GM13977 (cell line): ENCODE measurements around the gene RAP1GAP.

ENCODE experiments used
- DNase-seq: peaks from one replicate; pipeline ENCODE4 v3.0.0; 2012; ENCODE audit warnings: low spot score
- CTCF ChIP-seq: IDR thresholded peaks from 2 replicates; pipeline ENCODE4 v1.5.1; 2012; ENCODE audit warnings: mild to moderate bottlenecking, control low read depth; ENCODE audit not compliant: insufficient read depth; ENCODE audit errors: extremely low read depth, missing control alignments
- in situ Hi-C: fragments of 300-500 bp; cut with MboI; formaldehyde crosslinking; loops from one replicate; pipeline ENCODE4 v1.12.0; 2022; ENCODE audit warnings: low sequenced_read_pairs, low pct_unique_long_range_greater_than_20kb, mixed read lengths, inconsistent platforms; ENCODE audit not compliant: unreplicated experiment

Gene RAP1GAP

GRCh38 chr1:21663248-21663950, 5.8 kb downstream of the RAP1GAP start:
- DNase-seq = no peak
- TF ChIP-seq CTCF = no peak
- in situ Hi-C loops = no loop called here

- in situ Hi-C loops = no loop called here
- no peak for DNase-seq
- no peak for TF ChIP-seq CTCF
These were observed 6.5 kb downstream of the RAP1GAP start for GRCh38 chr1:21662426-21663247.

GRCh38 chr1:21661886-21662285, 7.3 kb downstream of the RAP1GAP start:
- no peak for DNase-seq
- TF ChIP-seq CTCF = no peak
- in situ Hi-C loops = no loop called here

- TF ChIP-seq CTCF = no peak
- DNase-seq = no peak
- in situ Hi-C loops = no loop called here
These were observed 9.2 kb downstream of the RAP1GAP start for GRCh38 chr1:21659924-21660326.

GRCh38 chr1:21659099-21659923, 9.8 kb downstream of the RAP1GAP start:
- peak; percentile 95 for TF ChIP-seq CTCF
- in situ Hi-C loops = no loop called here
- peak; percentile 97 for DNase-seq

GRCh38 chr1:21657456-21658190, 11.5 kb downstream of the RAP1GAP start:
- in situ Hi-C loops = no loop called here
- TF ChIP-seq CTCF = no peak
- DNase-seq = no peak
